ENCODE data around the gene TNFSF18.

Gene TNFSF18

GRCh38 chr1:173042806-173043205 lies 7.9 kb downstream of the TNFSF18 start:
- Histone ChIP-seq H3K4me1 (ENCODE audit: insufficient read depth, insufficient read length) (no peaks in the 10 kb centered on the region), H3K9me3 (ENCODE audit: insufficient read depth, low read length) (no peaks in the 10 kb centered on the region), H3K9ac (ENCODE audit: insufficient read length, low read depth) (no peak overlapping the region), H3K36me3 (ENCODE audit: insufficient read depth, insufficient read length, low read length) (no peaks in the 10 kb centered on the region), H3K4me3 (ENCODE audit: insufficient read length, low read depth) (no peak overlapping the region), H3K27me3 (ENCODE audit: insufficient read depth, insufficient read length) (no peaks in the 10 kb centered on the region)
- TF ChIP-seq SUZ12 (IDR thresholded peaks at IDR 0.05; ENCODE audit: extremely low read depth, insufficient read depth, insufficient read length) (no peak), ZNF274 (IDR thresholded peaks at IDR 0.05; ENCODE audit: low read depth, low read length) (no peak), YY1 (IDR thresholded peaks at IDR 0.05; ENCODE audit: insufficient read depth, insufficient read length) (no peak)
- peak; percentile 6 for DNase-seq (ENCODE audit: low read depth, low spot score)

GRCh38 chr1:173039626-173040025 lies 11.1 kb downstream of the TNFSF18 start:
- TF ChIP-seq YY1 (IDR thresholded peaks at IDR 0.05; ENCODE audit: insufficient read depth, insufficient read length) (no peak), ZNF274 (IDR thresholded peaks at IDR 0.05; ENCODE audit: low read depth, low read length) (no peak), SUZ12 (IDR thresholded peaks at IDR 0.05; ENCODE audit: extremely low read depth, insufficient read depth, insufficient read length) (no peak)

GRCh38 chr1:173038875-173039554 lies 11.7 kb downstream of the TNFSF18 start:
- TF ChIP-seq YY1 (IDR thresholded peaks at IDR 0.05; ENCODE audit: insufficient read depth, insufficient read length) (no peak), SUZ12 (IDR thresholded peaks at IDR 0.05; ENCODE audit: extremely low read depth, insufficient read depth, insufficient read length) (no peak), ZNF274 (IDR thresholded peaks at IDR 0.05; ENCODE audit: low read depth, low read length) (no peak)

More at GRCh38 chr1:173039626-173040025, 11.1 kb downstream of the TNFSF18 start:
- H3K4me3 ChIP-seq (ENCODE audit: insufficient read length, low read depth) = no peak overlapping the region
- H3K9me3 ChIP-seq (ENCODE audit: insufficient read depth, low read length) = no peaks in the 10 kb centered on the region
- DNase-seq (ENCODE audit: low read depth, low spot score) = no peak
- H3K27me3 ChIP-seq (ENCODE audit: insufficient read depth, insufficient read length) = no peaks in the 10 kb centered on the region
- no peaks in the 10 kb centered on the region for H3K36me3 ChIP-seq (ENCODE audit: insufficient read depth, insufficient read length, low read length)
- no peaks in the 10 kb centered on the region for H3K4me1 ChIP-seq (ENCODE audit: insufficient read depth, insufficient read length)
- no peak overlapping the region for H3K9ac ChIP-seq (ENCODE audit: insufficient read length, low read depth)

GRCh38 chr1:173024543-173024942 lies 26.2 kb downstream of the TNFSF18 start:
- Histone ChIP-seq H3K9me3 (ENCODE audit: insufficient read depth, low read length) (no peaks in the 10 kb centered on the region), H3K9ac (ENCODE audit: insufficient read length, low read depth) (no peak overlapping the region), H3K4me1 (ENCODE audit: insufficient read depth, insufficient read length) (no peaks in the 10 kb centered on the region), H3K27me3 (ENCODE audit: insufficient read depth, insufficient read length) (no peaks in the 10 kb centered on the region), H3K4me3 (ENCODE audit: insufficient read length, low read depth) (no peak overlapping the region), H3K36me3 (ENCODE audit: insufficient read depth, insufficient read length, low read length) (no peaks in the 10 kb centered on the region)
- DNase-seq (ENCODE audit: low read depth, low spot score) = no peak
- TF ChIP-seq ZNF274 (IDR thresholded peaks at IDR 0.05; ENCODE audit: low read depth, low read length) (no peak), SUZ12 (IDR thresholded peaks at IDR 0.05; ENCODE audit: extremely low read depth, insufficient read depth, insufficient read length) (no peak), YY1 (IDR thresholded peaks at IDR 0.05; ENCODE audit: insufficient read depth, insufficient read length) (no peak)

More at GRCh38 chr1:173038875-173039554, 11.7 kb downstream of the TNFSF18 start:
- no peak overlapping the region for H3K9ac ChIP-seq (ENCODE audit: insufficient read length, low read depth)
- H3K4me3 ChIP-seq (ENCODE audit: insufficient read length, low read depth) = no peak overlapping the region
- H3K9me3 ChIP-seq (ENCODE audit: insufficient read depth, low read length) = no peaks in the 10 kb centered on the region
- H3K27me3 ChIP-seq (ENCODE audit: insufficient read depth, insufficient read length) = no peaks in the 10 kb centered on the region
- no peak for DNase-seq (ENCODE audit: low read depth, low spot score)
- H3K4me1 ChIP-seq (ENCODE audit: insufficient read depth, insufficient read length) = no peaks in the 10 kb centered on the region
- H3K36me3 ChIP-seq (ENCODE audit: insufficient read depth, insufficient read length, low read length) = no peaks in the 10 kb centered on the region

GRCh38 chr1:173023343-173023742 lies 27.4 kb downstream of the TNFSF18 start:
- Histone ChIP-seq H3K9ac (ENCODE audit: insufficient read length, low read depth) (no peak overlapping the region), H3K4me1 (ENCODE audit: insufficient read depth, insufficient read length) (no peaks in the 10 kb centered on the region), H3K4me3 (ENCODE audit: insufficient read length, low read depth) (no peak overlapping the region), H3K36me3 (ENCODE audit: insufficient read depth, insufficient read length, low read length) (no peaks in the 10 kb centered on the region), H3K9me3 (ENCODE audit: insufficient read depth, low read length) (no peaks in the 10 kb centered on the region), H3K27me3 (ENCODE audit: insufficient read depth, insufficient read length) (no peaks in the 10 kb centered on the region)
- no peak for DNase-seq (ENCODE audit: low read depth, low spot score)
- TF ChIP-seq ZNF274 (IDR thresholded peaks at IDR 0.05; ENCODE audit: low read depth, low read length) = no peak
- TF ChIP-seq YY1 (IDR thresholded peaks at IDR 0.05; ENCODE audit: insufficient read depth, insufficient read length) = no peak
- TF ChIP-seq SUZ12 (IDR thresholded peaks at IDR 0.05; ENCODE audit: extremely low read depth, insufficient read depth, insufficient read length) = no peak

- no peak for DNase-seq (ENCODE audit: low read depth, low spot score)
- Histone ChIP-seq H3K36me3 (ENCODE audit: insufficient read depth, insufficient read length, low read length) (no peaks in the 10 kb centered on the region), H3K4me1 (ENCODE audit: insufficient read depth, insufficient read length) (no peaks in the 10 kb centered on the region), H3K27me3 (ENCODE audit: insufficient read depth, insufficient read length) (no peaks in the 10 kb centered on the region), H3K9me3 (ENCODE audit: insufficient read depth, low read length) (no peaks in the 10 kb centered on the region), H3K4me3 (ENCODE audit: insufficient read length, low read depth) (no peak overlapping the region), H3K9ac (ENCODE audit: insufficient read length, low read depth) (no peak overlapping the region)
- no peak for TF ChIP-seq ZNF274 (IDR thresholded peaks at IDR 0.05; ENCODE audit: low read depth, low read length)
- TF ChIP-seq YY1 (IDR thresholded peaks at IDR 0.05; ENCODE audit: insufficient read depth, insufficient read length) = no peak
- TF ChIP-seq SUZ12 (IDR thresholded peaks at IDR 0.05; ENCODE audit: extremely low read depth, insufficient read depth, insufficient read length) = no peak
Observed at GRCh38 chr1:173020138-173020750, 30.5 kb downstream of the TNFSF18 start.

GRCh38 chr1:173017792-173018191 lies 32.9 kb downstream of the TNFSF18 start:
- no peak overlapping the region for H3K9ac ChIP-seq (ENCODE audit: insufficient read length, low read depth)
- H3K9me3 ChIP-seq (ENCODE audit: insufficient read depth, low read length) = no peaks in the 10 kb centered on the region
- no peaks in the 10 kb centered on the region for H3K27me3 ChIP-seq (ENCODE audit: insufficient read depth, insufficient read length)
- DNase-seq (ENCODE audit: low read depth, low spot score) = no peak
- H3K36me3 ChIP-seq (ENCODE audit: insufficient read depth, insufficient read length, low read length) = no peaks in the 10 kb centered on the region
- no peaks in the 10 kb centered on the region for H3K4me1 ChIP-seq (ENCODE audit: insufficient read depth, insufficient read length)
- TF ChIP-seq YY1 (IDR thresholded peaks at IDR 0.05; ENCODE audit: insufficient read depth, insufficient read length) (no peak), SUZ12 (IDR thresholded peaks at IDR 0.05; ENCODE audit: extremely low read depth, insufficient read depth, insufficient read length) (no peak), ZNF274 (IDR thresholded peaks at IDR 0.05; ENCODE audit: low read depth, low read length) (no peak)
- no peak overlapping the region for H3K4me3 ChIP-seq (ENCODE audit: insufficient read length, low read depth)

Data from NT2/D1 (cell line).